ENCODE results near the gene SHISAL2B.
"Not testable (repeated sequence)": the region's sequence is repeated elsewhere in the genome, so short reads cannot be mapped to it uniquely, and the experiment has no call there.

The SHISAL2B gene

GRCh38 chr5:64700765-64701164, 10.5 kb downstream of the SHISAL2B start:
- DNase-seq (ENCODE audit: low spot score): no peak

- DNase-seq (ENCODE audit: low spot score): not testable (repeated sequence)
These were observed 15.8 kb downstream of the SHISAL2B start for GRCh38 chr5:64706074-64706473.

- DNase-seq (ENCODE audit: low spot score): no peak
These were observed 16.9 kb downstream of the SHISAL2B start for GRCh38 chr5:64707191-64707590.

- not testable (repeated sequence) for DNase-seq (ENCODE audit: low spot score)
These were observed 24.2 kb downstream of the SHISAL2B start for GRCh38 chr5:64714495-64714894.

GRCh38 chr5:64722588-64722987, 32.3 kb downstream of the SHISAL2B start:
- DNase-seq (ENCODE audit: low spot score): no peak

- no peak for DNase-seq (ENCODE audit: low spot score)
These were observed 36.8 kb downstream of the SHISAL2B start for GRCh38 chr5:64727150-64727549.

- no peak for DNase-seq (ENCODE audit: low spot score)
These were observed 52.1 kb downstream of the SHISAL2B start for GRCh38 chr5:64742411-64742810.

- peak; percentile 9 for DNase-seq (ENCODE audit: low spot score)
These were observed 52.5 kb downstream of the SHISAL2B start for GRCh38 chr5:64742821-64743220.

- no peak for DNase-seq (ENCODE audit: low spot score)
These were observed 54.6 kb downstream of the SHISAL2B start for GRCh38 chr5:64744914-64745313.

GRCh38 chr5:64746446-64746845, 56.1 kb downstream of the SHISAL2B start:
- DNase-seq (ENCODE audit: low spot score): no peak

- no peak for DNase-seq (ENCODE audit: low spot score)
These were observed 59.1 kb downstream of the SHISAL2B start for GRCh38 chr5:64749385-64749784.

GRCh38 chr5:64754066-64754465, 63.8 kb downstream of the SHISAL2B start:
- no peak for DNase-seq (ENCODE audit: low spot score)

- DNase-seq (ENCODE audit: low spot score): no peak
These were observed 68.6 kb downstream of the SHISAL2B start for GRCh38 chr5:64758901-64759300.

- no peak for DNase-seq (ENCODE audit: low spot score)
These were observed 69.8 kb downstream of the SHISAL2B start for GRCh38 chr5:64759960-64760660.

GRCh38 chr5:64763948-64764503, 73.7 kb downstream of the SHISAL2B start:
- DNase-seq (ENCODE audit: low spot score): no peak

GRCh38 chr5:64765804-64766504, 75.7 kb downstream of the SHISAL2B start:
- peak; percentile 3 for DNase-seq (ENCODE audit: low spot score)

GRCh38 chr5:64766941-64767340, 76.6 kb downstream of the SHISAL2B start:
- no peak for DNase-seq (ENCODE audit: low spot score)

All from GM03348 (cell line).